Cardiac septum (tissue), 1 donor: Measurements from ENCODE around the gene GIPC3. TPM values are rescaled to one million over a fixed set of nuclear protein-coding genes. Genes with fewer than 3 reads are reported as not detected.
A peak's percentile ranks its signal among the peaks of the same experiment; 100 is the strongest.
"Not testable (repeated sequence)": the region's sequence is repeated elsewhere in the genome, so short reads cannot be mapped to it uniquely, and the experiment has no call there.

Experiments used
- DNase-seq: peaks from one replicate; pipeline ENCODE4 v3.0.0-alpha.2; 2020; ENCODE audit warnings: low spot score
- intact Hi-C: fragments of 100-400 bp; cut with DNase I; formaldehyde crosslinking; loops from one replicate; pipeline ENCODE4 v1.14.0; 2022
- total RNA-seq: library from RNA; stranded (reverse); fragmentation: NEBNext Ultra II Directional; extraction: Animal tissue kit (Norgen Biotek cat#: 25700); gene quantifications from one replicate; pipeline ENCODE4 v1.2.1, GENCODE V29; 2021
- donor health status: DM: no; HTN: no; CAD: no.

Gene GIPC3
- total RNA-seq, 1 donor from 2014 or later, result 1.3 TPM

DNA sequence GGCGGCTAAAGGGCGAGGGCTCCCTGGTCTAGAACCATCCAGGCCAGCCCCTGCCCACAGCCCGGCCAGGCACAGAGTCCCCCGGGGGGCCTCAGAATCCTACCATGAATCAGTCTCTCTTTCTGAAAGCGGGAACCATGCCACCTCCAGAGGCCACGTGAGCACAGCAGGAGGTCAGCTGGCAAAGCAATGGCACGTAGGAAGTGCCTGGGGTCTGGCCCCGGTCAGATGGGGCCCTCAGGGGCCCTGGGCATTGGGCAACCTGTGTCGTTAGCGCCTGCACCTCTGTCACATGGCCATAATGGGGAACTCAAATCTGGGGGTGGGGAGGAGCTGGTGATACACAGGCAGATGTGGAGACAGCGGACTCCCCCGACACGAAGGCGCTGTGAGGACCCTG, 36.7 kb upstream of the GIPC3 start:
- intact Hi-C loops, result no loop called here

DNA sequence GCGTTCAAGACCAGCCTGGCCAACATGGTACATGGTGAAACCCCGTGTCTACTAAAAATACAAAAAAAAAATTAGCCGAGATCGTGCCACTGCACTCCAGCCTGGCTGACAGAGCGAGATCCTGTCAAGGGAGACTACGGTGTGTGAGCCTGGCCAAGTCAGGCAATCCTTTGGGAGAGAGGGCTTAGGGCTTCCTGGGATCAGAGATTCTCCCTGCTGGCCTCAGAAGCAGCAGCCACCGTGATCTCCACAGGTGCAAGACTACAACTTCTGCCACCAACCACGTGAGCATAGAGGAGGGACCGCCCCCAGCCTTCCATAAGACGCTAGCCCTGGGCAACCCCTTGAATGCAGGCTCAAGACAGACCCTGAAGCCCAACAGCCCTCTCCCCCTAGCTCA, 35.5 kb upstream of the GIPC3 start:
- intact Hi-C loops, result loop anchor here (2.0 kb wide), 1 partner anchor 159 kb away; the partner anchor contains the start of gene TJP3
- no peak for DNase-seq

More for the DNA sequence above, 36.7 kb upstream of the GIPC3 start:
- DNase-seq, result no peak

DNA sequence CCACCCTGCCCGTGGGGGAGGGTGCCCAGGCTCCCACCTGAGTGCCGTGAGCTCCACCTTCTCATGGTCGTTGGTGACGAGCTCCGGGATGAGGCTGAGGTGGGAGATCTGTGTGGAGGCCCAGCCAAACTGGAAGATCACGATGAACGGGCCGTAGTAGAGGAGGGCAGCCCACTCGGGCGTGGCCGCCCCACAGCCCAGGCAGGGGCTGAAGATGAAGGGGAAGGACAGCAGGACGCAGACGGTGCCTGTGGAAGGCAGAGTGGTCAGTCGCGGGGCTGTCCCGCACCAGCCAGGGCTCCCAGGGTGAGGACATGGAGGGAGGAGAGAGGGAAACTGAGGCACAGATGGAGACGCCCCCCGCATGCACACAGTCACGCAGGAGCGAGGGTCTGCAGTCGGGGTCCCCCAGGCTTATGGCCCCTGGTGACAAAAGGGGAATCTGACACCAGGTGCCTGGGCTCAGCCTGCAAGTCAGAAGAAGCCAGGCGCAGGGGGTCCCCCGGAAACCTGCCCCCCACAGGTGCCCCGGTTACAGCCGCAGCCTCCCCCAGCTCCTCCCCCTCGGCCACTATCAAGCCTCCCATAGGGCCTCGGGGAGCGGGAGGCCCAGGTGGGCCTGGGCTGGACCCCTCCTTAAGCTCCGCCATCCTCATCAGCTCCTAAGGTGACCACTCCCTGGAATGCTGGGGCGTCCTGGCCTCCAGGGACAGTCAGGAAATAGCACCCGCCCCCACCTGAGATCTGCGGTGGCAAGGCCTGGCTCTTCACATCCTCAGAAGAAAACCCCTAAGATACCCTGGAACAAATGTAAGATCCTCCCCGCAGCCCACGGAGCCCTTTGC, 34.1 kb upstream of the GIPC3 start:
- intact Hi-C loops, result loop anchor here (2.0 kb wide), 1 partner anchor 158 kb away; the partner anchor contains the start of gene TJP3
- DNase-seq, result no peak

DNA sequence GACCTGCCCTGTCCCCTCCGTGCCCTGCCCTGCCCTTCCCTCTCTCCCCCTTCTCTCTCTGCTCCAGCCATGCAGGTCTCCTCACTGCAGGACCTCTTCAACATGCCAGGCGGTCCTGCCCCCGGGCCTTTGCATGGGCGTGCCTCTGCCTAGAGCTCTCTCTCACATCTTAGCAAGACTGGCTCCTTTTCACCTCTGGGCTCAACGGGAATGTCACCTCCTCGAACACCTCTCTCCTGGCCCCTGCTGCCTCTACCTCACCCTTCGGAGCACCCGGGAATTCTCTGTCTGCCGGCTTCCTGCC, 33.5 kb upstream of the GIPC3 start:
- no peak for DNase-seq
- intact Hi-C loops, result loop anchor here (2.0 kb wide), 1 partner anchor 157 kb away; the partner anchor contains the start of gene TJP3

DNA sequence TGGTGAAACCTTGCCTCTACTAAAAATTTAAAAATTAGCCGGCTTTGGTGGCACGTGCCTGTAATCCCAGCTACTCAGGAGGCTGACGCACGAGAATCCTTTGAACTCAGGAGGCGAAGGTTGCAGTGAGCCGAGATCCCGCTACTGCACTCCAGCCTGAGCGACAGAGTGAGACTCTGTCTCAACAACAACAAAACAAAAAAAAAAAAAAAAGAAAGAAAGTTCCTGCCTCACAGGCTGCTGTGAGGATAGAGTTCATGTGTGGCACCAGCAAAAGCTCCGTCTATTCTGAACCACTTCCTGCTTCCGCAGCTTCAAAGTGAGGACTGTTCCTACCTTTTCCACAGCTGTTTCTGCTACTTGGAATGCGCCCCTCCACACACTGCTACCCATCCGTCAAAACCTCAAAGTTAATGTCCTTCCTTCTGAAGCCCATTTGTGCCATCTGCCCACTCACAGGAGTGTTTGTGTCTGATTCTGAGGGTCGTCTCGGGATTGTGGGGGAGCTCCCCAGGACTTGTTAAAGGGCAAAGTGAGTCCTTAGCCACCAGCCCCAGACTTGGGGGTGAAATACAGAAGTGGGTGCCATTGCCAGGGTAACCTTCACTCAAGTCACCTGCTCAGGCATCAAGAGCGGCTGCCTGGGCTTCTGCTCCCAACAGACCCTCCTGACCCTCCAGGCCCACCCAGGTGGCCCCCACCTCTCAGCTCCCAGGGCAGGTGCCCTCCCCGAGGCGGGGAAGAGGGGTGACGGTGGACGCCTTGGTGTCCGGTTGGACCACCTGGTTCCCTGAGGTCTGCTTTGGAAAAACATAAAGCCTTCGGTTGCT, 30.8 kb upstream of the GIPC3 start:
- intact Hi-C loops, result no loop called here
- DNase-seq, result no peak

DNA sequence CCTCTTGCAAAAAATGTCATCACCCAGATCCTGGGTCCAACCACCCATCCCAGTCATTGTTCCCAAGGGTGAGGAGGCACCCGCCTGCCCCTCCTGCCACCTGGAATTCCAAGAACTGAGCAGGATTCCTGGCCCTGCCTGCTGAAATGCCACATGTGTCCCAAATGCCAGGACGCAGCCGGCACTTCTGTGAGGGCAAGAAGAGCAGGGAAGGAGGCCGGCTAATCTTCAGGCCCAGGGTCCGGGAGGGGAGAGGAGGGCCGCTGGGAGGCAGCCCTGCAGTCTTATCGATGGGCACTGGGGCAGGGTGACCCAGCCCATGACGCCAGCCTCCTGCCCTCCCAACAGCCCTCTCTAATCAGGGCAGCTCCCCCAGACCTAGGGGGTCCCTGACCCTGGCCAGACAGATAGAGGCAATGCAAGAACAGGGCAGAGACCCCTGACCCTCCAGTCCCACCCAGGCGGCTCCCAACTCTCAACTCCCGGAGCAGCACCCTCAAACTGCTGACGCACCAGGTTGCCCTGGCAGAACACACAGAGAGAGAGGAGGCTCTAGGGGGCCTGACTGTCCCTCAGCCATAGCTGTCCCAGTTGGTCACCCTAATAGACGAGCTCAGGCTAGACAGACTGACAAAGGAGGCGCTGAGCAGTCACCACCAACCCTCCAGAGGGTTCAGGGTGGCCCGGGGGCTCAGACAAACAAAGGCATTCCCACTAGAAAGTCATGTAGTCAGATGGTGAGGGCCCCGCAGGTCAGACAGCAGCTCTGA, 29.4 kb upstream of the GIPC3 start:
- intact Hi-C loops, result no loop called here
- no peak for DNase-seq

DNA sequence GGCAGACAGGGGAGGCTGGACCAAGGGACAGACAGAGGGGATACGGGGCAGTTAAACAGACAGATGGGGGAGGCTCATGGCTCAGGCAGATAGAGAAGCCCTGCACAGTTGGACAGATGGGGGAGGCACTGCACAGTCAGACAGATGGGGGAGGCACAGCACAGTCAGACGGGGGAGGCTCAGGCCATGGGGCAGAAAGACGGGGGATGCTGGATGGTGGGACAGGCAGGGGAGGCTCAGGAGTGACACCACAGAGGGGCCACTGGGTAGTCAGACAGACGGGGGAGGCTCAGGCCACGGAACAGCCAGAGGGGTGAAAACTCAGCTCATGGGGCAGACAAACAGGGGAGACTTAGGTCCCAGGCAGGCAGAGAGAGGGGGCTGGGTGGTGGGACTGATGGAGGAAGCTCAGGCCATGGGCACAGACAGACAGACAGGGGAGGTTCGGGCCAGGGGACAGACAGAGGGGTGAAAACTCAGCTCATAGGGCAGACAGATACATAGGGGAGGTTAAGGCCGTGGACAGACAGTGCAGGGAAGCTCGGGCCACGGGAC, 28.8 kb upstream of the GIPC3 start:
- no peak for DNase-seq
- intact Hi-C loops, result no loop called here

DNA sequence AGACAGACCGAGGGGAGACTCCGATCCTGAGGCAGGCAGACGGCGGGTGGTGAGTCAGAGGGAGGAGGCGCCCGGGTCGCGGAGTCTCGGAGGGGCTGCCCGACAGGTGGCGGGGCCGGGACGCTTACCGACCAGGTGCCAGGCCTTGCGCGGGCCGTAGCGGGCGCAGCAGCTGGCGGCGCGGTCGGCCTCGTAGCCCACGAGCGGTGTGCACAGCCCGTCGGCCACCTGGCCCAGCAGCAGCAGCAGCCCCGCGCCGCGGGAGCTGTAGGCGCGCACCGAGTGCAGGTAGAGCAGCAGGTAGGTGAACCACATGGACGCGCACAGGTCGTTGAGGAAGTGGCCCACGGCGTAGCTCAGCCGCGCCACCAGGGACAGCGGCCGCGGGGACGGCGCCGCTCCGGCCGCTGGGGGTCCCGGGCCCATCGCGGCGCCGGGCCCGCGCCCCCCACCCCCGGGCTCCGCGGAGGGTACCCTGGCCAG, 28.3 kb upstream of the GIPC3 start:
- intact Hi-C loops, result loop anchor here (1.0 kb wide), 1 partner anchor 15 kb away; the partner anchor contains the start of gene HMG20B
- DNase-seq, result no peak

DNA sequence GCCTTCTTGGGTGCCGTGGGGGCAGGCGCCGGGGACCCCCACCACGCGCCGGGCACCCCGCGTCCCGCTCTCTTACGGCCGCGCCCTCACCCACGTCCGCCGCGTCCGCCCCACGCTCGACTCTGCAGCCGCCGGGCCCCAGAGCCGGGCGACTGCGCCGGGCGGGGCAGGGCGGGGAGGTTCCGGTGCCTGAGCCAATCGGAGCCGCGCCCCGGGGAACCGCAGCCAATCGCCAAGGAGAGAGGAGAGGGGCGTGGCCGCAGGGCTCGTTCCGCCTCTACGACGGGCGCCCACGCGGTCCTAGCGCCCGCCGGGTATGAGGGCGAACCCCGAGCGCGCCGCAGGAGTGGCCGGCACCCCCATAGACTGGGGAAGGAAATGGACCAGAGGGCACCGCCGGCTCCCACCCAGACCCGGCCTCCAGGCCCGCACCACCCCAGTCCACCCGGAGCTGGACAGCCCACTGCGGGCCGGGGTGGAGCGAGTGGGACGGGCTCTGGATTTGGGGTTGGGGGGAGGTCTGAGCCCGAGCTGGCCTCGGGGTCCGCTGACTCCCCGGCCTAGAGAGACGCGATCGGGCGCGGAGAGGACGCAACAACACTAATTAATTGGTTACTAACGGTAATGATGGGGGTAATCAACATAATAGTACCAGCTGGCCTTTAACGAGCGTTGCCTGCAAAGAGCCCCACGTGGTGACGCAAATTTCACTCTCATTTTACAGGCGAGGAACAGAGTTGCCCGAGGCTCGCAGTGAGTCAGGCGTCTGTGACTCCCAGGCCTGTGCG, 27.6 kb upstream of the GIPC3 start, which contains the start of gene MFSD12:
TSS of gene MFSD12 (minus strand) at position 126 of the 788 bp plus-strand sequence. CDS start 183 bp downstream, outside the sequence.
- intact Hi-C loops, result loop anchor here (1.0 kb wide), 1 partner anchor 15 kb away; the partner anchor contains the start of gene HMG20B
- peak; percentile 97 for DNase-seq

DNA sequence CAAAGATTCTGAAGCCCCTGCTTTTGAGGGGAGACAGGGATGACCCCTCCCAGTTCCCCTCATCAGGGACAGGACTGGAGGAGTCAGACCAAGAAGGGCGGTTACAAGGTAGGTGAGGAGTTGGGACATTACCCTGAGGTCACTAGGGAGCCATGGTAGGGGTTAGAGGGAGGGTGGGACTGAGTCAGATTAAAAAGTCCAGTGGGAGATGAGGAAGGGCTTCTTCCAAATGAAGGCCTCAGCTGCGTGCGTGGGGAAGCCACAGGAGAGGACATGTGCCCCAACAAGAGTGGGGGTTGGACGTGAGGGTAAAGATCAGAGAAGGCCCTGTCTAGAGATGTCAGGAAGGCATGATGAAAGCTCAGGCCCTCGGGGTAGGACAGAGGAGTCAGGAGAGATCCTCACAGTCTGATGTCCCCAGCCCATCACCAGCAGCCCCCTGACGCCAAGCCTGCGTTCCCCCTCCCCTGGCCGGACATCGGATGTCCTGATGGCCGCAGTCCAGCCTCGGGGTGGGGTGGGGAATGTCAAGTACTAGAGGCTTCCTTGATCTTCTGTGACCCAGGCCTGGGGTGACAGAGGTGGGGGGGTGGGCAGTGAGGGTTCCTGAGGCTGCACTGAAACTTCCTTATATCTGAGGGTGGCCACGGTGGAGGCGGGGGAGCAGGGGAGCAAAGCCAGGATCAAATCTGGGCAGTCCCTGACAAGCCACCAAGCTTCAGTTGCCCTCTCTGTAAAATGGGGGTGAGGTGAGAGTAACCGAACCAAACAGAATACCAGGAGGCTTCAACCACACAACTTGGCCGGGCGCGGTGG, 21.4 kb upstream of the GIPC3 start:
- DNase-seq, result no peak

DNA sequence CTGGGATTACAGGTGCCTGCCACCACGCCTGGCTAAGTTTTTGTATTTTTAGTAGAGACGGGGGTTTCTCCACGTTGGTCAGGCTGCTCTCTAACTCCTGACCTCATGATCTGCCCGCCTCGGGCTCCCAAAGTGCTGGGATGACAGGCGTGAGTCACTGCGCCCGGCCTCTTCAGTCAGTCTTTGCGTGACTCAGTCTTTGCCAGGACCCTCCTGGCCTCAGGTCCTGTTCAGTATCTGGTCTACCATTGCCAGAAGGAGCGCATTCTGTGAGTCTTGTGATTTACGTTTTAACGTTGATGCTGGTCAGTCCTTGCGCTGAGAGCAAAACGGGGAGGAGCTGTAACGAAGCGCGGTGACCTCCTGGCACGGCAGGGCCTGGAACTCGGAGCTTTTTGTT, 20.1 kb upstream of the GIPC3 start:
- DNase-seq, result no peak
- intact Hi-C loops, result no loop called here

More for the DNA sequence above, 21.4 kb upstream of the GIPC3 start:
- intact Hi-C loops, result no loop called here

DNA sequence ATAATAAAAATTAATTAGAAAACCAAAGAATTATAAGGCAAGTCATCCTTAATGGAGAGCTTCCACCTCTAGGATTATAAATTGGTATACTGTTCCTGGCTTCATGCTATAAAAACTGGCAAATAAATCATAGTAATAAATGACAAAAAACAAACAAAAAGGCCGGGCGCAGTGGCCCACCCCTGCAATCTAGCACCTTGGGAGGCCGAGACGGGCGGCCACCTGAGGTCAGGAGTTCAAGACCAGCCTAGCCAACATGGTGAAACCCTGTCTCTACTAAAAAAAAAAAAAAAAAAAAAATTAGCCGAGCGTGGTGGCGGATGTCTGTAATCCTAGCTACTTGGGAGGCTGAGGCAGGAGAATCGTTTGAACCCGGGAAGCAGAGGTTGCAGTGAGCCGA, 15.2 kb upstream of the GIPC3 start:
- not testable (repeated sequence) for DNase-seq
- intact Hi-C loops, result loop anchor here (5.0 kb wide), 1 partner anchor 63 kb away; the partner anchor contains the start of gene FZR1

DNA sequence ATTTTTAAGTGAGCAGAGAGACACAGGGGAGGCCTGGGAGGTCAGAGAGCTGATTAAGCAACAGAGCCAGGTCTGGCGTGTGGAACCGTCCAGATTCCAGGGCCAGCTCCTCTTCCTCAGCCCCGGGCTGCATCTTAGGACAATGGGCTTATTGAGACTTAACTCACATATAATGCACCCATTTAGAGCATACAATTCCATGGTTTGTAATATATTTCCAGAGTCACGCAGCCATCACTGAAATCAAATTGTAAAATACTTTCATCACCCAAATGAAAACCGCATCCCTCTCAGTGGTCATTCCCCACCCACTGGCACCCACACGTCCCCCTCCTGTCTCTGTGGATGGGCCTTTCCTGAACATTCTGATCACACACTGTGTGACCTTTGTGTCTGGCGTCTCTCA, 14.7 kb upstream of the GIPC3 start:
- intact Hi-C loops, result loop anchor here (5.0 kb wide), 1 partner anchor 63 kb away; the partner anchor contains the start of gene FZR1
- no peak for DNase-seq

DNA sequence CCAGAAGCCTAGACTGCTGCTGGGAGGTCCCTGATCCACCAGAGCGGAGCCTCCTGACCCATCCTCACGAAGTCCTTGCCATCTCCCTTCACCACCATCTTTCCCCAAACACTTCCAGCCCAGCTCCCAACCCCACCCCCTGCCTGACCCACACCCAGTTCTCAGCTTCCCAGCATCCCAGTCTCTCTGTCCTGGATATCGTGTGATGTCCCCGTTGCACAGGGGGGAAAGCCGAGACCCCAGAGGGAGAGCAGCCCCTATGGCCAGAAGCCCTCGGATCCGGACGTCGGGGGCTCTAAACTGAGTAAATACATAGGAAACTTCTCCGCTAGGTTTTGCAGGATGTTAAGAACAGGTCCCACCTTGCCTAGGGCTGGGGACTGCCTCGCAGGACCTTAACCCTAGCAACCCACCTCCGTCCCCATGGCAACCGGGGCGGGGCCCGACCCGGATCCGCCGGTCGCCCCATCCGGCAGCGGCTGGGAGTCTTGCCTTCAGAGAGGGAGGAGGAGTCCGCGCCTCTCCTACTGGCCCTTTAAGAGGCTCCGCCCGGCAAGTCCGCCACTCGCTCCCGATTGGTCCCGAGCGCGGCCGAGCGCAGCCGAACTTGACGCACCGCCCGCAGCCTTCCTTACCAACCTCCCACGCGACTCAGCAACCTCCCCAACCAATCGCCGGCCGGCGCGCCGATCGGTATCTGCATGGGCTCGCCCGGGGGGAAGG, 13.0 kb upstream of the GIPC3 start:
- intact Hi-C loops, result loop anchor here (1.0 to 5.0 kb wide), 2 partner anchors 15 to 65 kb away; partner anchors contain the start of genes FZR1 and MFSD12
- peak; percentile 100 for DNase-seq

DNA sequence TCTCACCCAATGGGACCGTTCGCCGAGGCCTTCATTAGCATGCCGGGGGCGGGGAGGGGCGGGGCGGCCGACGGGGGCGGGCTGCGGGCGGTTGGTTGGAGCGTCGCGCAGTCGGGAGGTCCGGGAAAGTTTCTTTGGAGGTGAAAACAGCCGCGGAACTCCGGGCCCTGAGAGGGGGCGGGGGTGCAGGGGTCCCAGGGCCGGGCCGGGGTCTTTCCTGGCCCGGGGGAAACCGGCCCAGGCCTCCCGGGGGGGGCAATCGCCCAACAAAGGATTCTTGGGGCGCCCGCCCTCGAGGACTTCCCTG, 12.5 kb upstream of the GIPC3 start, which contains the start of gene HMG20B:
TSS of gene HMG20B (plus strand) at position 90 of the 307 bp plus-strand sequence. CDS start 366 bp downstream, outside the sequence.
- no peak for DNase-seq
- intact Hi-C loops, result loop anchor here (1.0 to 5.0 kb wide), 2 partner anchors 16 to 66 kb away; partner anchors contain the start of genes FZR1 and MFSD12

DNA sequence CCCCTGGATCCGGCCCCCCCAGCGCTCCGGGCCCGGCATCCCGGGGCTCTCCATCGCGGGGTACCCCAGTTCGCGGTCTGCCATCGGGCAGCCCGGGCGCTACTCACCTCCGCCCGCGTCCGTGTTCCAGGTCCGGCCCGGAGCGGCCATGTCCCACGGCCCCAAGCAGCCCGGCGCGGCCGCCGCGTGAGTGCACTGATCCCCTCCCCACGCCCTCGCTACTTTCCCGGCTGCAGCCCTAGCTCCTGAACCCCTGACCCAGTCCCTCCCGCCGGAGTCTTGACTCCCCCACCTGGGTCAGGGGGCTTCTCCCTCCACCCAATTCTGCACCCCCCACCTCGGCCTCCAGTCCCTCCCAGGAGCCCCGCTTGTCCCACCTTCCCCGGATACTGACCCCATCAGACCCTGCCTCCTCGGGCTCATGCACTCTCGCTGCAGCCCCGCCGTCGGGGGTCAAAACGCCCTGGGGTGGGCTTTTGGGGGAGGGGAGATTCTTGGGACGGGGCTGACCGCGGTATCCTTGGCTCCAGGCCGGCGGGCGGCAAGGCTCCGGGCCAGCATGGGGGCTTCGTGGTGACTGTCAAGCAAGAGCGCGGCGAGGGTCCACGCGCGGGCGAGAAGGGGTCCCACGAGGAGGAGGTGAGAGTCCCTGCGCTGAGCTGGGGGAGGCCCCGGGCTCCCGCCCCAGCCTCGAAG, 12.0 kb upstream of the GIPC3 start:
- no peak for DNase-seq
- intact Hi-C loops, result loop anchor here (5.0 kb wide), 1 partner anchor 66 kb away; the partner anchor contains the start of gene FZR1
